IPS DF 6.9 (cell line): ENCODE data around the gene RUFY1.
"Not testable (repeated sequence)": the region's sequence is repeated elsewhere in the genome, so short reads cannot be mapped to it uniquely, and the experiment has no call there.

ENCODE experiments used
- DNase-seq: peaks from one replicate; pipeline ENCODE4 v3.0.0-alpha.2; 2013; ENCODE audit warnings: low read depth, low spot score
- H3K27ac ChIP-seq: one replicate; pipeline ENCODE4 v1.5.1; 2013; ENCODE audit warnings: low read length, control low read depth
- H3K27me3 ChIP-seq: 2 replicates; pipeline ENCODE4 v1.6.1; 2013; ENCODE audit warnings: mild to moderate bottlenecking, low read length; ENCODE audit not compliant: control insufficient read depth, insufficient read depth
- H3K36me3 ChIP-seq: 2 replicates; pipeline ENCODE4 v1.6.1; 2013; ENCODE audit warnings: low read length; ENCODE audit not compliant: control insufficient read depth, insufficient read depth
- H3K4me1 ChIP-seq: 2 replicates; pipeline ENCODE4 v1.6.1; 2013; ENCODE audit warnings: low read length; ENCODE audit not compliant: control insufficient read depth, insufficient read depth
- H3K4me3 ChIP-seq: 2 replicates; pipeline ENCODE4 v1.5.1; 2013; ENCODE audit warnings: mild to moderate bottlenecking, low read length
- H3K9me3 ChIP-seq: 2 replicates; pipeline ENCODE4 v1.6.1; 2013; ENCODE audit warnings: low read length, inconsistent platforms; ENCODE audit not compliant: control insufficient read depth, insufficient read depth
- WGBS: extraction: QIAGEN DNeasy Blood & Tissue Kit; methylation state at CpG from one replicate; pipeline ENCODE4 v1.1.7; 2013; ENCODE audit warnings: mixed read lengths, missing lambda C conversion rate; ENCODE audit not compliant: insufficient read length, insufficient coverage; 5-methylcytosine and 5-hydroxymethylcytosine counted together

The RUFY1 gene

GRCh38 chr5:179620703-179621350, 70.5 kb downstream of the RUFY1 start:
- H3K36me3 ChIP-seq, result peaks cover 24% of the 10 kb centered on the region; the same call in 1 of the 2 replicates

GRCh38 chr5:179621551-179622214, 71.3 kb downstream of the RUFY1 start:
- DNase-seq, result no peak
- Histone ChIP-seq H3K4me1 (peaks cover 6% of the 10 kb centered on the region; the same call in 1 of the 2 replicates), H3K27me3 (no peaks in the 10 kb centered on the region), H3K36me3 (peaks cover 18% of the 10 kb centered on the region; the same call in 1 of the 2 replicates), H3K27ac (no peak overlapping the region), H3K9me3 (no peaks in the 10 kb centered on the region), H3K4me3 (peak overlapping the region; percentile 29; the same call in 1 of the 2 replicates)
- no CpG with 5 or more reads among the region's 11 CpGs for WGBS

More at GRCh38 chr5:179620703-179621350, 70.5 kb downstream of the RUFY1 start:
- no peak for DNase-seq
- Histone ChIP-seq H3K27me3 (no peaks in the 10 kb centered on the region), H3K4me3 (no peak overlapping the region), H3K9me3 (no peaks in the 10 kb centered on the region), H3K4me1 (peaks cover 6% of the 10 kb centered on the region; the same call in 1 of the 2 replicates), H3K27ac (no peak overlapping the region)
- no CpG with 5 or more reads among the region's 5 CpGs for WGBS

- H3K4me1 ChIP-seq, result peaks cover 6% of the 10 kb centered on the region; the same call in 1 of the 2 replicates
- H3K9me3 ChIP-seq, result no peaks in the 10 kb centered on the region
These were observed 72.9 kb downstream of the RUFY1 start, which contains the start of gene HNRNPH1 for GRCh38 chr5:179623003-179623905. Gene HNRNPH1 (minus strand): TSS chr5:179623671. CDS start chr5:179623133, 538 bp downstream.

GRCh38 chr5:179623906-179624741, 73.8 kb downstream of the RUFY1 start:
- Histone ChIP-seq H3K4me3 (peak overlapping the region; percentile 72; the same call in 1 of the 2 replicates), H3K27ac (no peak overlapping the region), H3K36me3 (peaks cover 8% of the 10 kb centered on the region; the same call in 1 of the 2 replicates), H3K4me1 (peaks cover 6% of the 10 kb centered on the region; the same call in 1 of the 2 replicates), H3K27me3 (no peaks in the 10 kb centered on the region), H3K9me3 (no peaks in the 10 kb centered on the region)
- no peak for DNase-seq
- WGBS, result no CpG with 5 or more reads among the region's 68 CpGs

More at GRCh38 chr5:179623003-179623905, 72.9 kb downstream of the RUFY1 start, which contains the start of gene HNRNPH1:
- peak within 1 kb of the TSS; percentile 72 for H3K4me3 ChIP-seq
- peaks cover 10% of the 10 kb centered on the region; the same call in 1 of the 2 replicates for H3K36me3 ChIP-seq
- H3K27ac ChIP-seq, result no peak within 1 kb of the TSS
- no peaks in the 10 kb centered on the region for H3K27me3 ChIP-seq
- peak; percentile 91 for DNase-seq
- no CpG with 5 or more reads among the region's 92 CpGs for WGBS

DNA sequence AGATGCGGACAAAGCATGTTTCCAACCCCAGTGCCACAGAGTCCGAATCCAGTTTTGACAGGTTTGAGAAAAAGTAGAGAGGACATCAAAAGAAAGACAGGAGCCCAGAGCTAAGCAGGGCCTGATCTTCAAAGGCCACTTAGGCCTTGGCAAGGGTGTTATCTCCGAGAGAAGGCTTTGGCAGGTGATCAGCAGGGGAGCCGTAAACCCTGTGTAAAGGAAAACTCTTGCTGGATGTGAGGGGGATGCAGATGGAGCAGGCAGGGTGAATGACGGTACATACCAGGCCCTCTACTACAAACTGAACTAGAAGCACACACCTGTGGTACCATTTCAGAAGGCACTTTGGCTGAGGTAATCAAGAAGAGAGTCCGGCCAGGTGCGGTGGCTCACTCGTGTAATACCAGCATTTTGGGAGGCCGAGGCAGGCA, 74.5 kb downstream of the RUFY1 start:
- WGBS, result no CpG with 5 or more reads among the region's 9 CpGs
- no peaks in the 10 kb centered on the region for H3K9me3 ChIP-seq
- H3K27me3 ChIP-seq, result no peaks in the 10 kb centered on the region
- no peak overlapping the region for H3K4me3 ChIP-seq
- peaks cover 8% of the 10 kb centered on the region; the same call in 1 of the 2 replicates for H3K36me3 ChIP-seq
- H3K27ac ChIP-seq, result no peak overlapping the region
- no peak for DNase-seq
- peaks cover 6% of the 10 kb centered on the region; the same call in 1 of the 2 replicates for H3K4me1 ChIP-seq

GRCh38 chr5:179633501-179634369, 83.4 kb downstream of the RUFY1 start:
- not testable (repeated sequence) for H3K9me3 ChIP-seq, H3K27ac ChIP-seq, H3K27me3 ChIP-seq, H3K36me3 ChIP-seq, H3K4me3 ChIP-seq, H3K4me1 ChIP-seq, DNase-seq
- no CpG with 5 or more reads among the region's 38 CpGs for WGBS

GRCh38 chr5:179634370-179635172, 84.2 kb downstream of the RUFY1 start:
- no CpG with 5 or more reads among the region's 49 CpGs for WGBS
- not testable (repeated sequence) for H3K36me3 ChIP-seq, H3K4me3 ChIP-seq, DNase-seq, H3K9me3 ChIP-seq, H3K27ac ChIP-seq, H3K4me1 ChIP-seq, H3K27me3 ChIP-seq

DNA sequence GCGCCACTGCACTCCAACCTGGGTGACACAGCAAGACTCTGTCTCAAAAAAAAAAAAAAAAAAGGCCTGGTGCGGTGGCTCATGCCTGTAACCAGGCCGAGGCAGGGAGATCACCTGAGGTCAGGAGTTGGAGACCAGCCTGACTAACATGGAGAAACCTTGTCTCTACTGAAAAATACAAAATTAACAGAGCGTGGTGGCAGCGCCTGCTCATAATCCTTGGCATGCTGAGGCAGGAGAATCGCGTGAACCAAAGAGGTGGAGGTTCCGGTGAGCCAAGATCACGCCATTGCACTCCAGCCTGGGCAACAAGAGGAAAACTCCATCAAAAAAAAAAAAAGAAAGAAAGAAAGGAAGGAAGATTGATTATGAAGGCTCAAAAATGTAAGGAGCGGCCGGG, 88.9 kb downstream of the RUFY1 start:
- H3K4me3 ChIP-seq, H3K4me1 ChIP-seq, H3K36me3 ChIP-seq, H3K27me3 ChIP-seq, DNase-seq, H3K27ac ChIP-seq, H3K9me3 ChIP-seq: not testable (repeated sequence)
- WGBS, result no CpG with 5 or more reads among the region's 11 CpGs
